GM18909 (cell line): Measurements from ENCODE around the gene PAK1IP1.
A peak's percentile ranks its signal among the peaks of the same experiment; 100 is the strongest.
"Not testable (repeated sequence)": the region's sequence is repeated elsewhere in the genome, so short reads cannot be mapped to it uniquely, and the experiment has no call there.

Experiments
- ATAC-seq: cut with Tn5 transposase; IDR thresholded peaks from one replicate; pipeline ENCODE4 v1.9.1; 2021; ENCODE audit warnings: mild to moderate bottlenecking; ENCODE audit not compliant: unreplicated experiment, poor library complexity

Gene PAK1IP1

GRCh38 chr6:10694302-10695085, at the start of gene PAK1IP1, which contains the start of gene C6orf52:
TSS of gene PAK1IP1 (plus strand) at chr6:10694972. CDS start at chr6:10694986, 14 bp downstream.
TSS of gene C6orf52 (minus strand) at chr6:10694616. CDS start at chr6:10687550, 7,066 bp downstream.
- peak; percentile 98 for ATAC-seq

- peak; percentile 48 for ATAC-seq
Measured at GRCh38 chr6:10655508-10656055, 39.2 kb upstream of the PAK1IP1 start.

- ATAC-seq: no peak
Measured at GRCh38 chr6:10658910-10659698, 35.7 kb upstream of the PAK1IP1 start.

- peak; percentile 56 for ATAC-seq
Measured at GRCh38 chr6:10659699-10660348, 34.9 kb upstream of the PAK1IP1 start.

- not testable (repeated sequence) for ATAC-seq
Measured at GRCh38 chr6:10660431-10661191, 34.2 kb upstream of the PAK1IP1 start.

GRCh38 chr6:10662207-10662606, 32.6 kb upstream of the PAK1IP1 start:
- no peak for ATAC-seq

GRCh38 chr6:10662742-10663141, 32.0 kb upstream of the PAK1IP1 start:
- ATAC-seq: no peak

- not testable (repeated sequence) for ATAC-seq
Measured at GRCh38 chr6:10665595-10665994, 29.2 kb upstream of the PAK1IP1 start.

- ATAC-seq: no peak
Measured at GRCh38 chr6:10668126-10668917, 26.4 kb upstream of the PAK1IP1 start.

GRCh38 chr6:10676403-10676802, 18.4 kb upstream of the PAK1IP1 start:
- no peak for ATAC-seq

- ATAC-seq: no peak
Measured at GRCh38 chr6:10678456-10678855, 16.3 kb upstream of the PAK1IP1 start.

GRCh38 chr6:10681795-10682194, 13.0 kb upstream of the PAK1IP1 start:
- no peak for ATAC-seq

- no peak for ATAC-seq
Measured at GRCh38 chr6:10682355-10682988, 12.3 kb upstream of the PAK1IP1 start.

- no peak for ATAC-seq
Measured at GRCh38 chr6:10684618-10685017, 10.2 kb upstream of the PAK1IP1 start.

- ATAC-seq: no peak
Measured at GRCh38 chr6:10685092-10685915, 9.5 kb upstream of the PAK1IP1 start.

GRCh38 chr6:10686901-10687300, 7.9 kb upstream of the PAK1IP1 start:
- ATAC-seq: no peak

- ATAC-seq: no peak
Measured at GRCh38 chr6:10687582-10687981, 7.2 kb upstream of the PAK1IP1 start.
